Measurements from ENCODE around the gene WDR45B.

- no peak for TF ChIP-seq CTCF (IDR thresholded peaks at IDR 0.05)
- no peak for TF ChIP-seq ZFX (IDR thresholded peaks at IDR 0.05; ENCODE audit: borderline replicate concordance)
These were observed 20.8 kb downstream of the WDR45B start for GRCh38 chr17:82627405-82627804.
